ENCODE data around the gene PHLPP1.

- TF ChIP-seq NFIC (IDR thresholded peaks at IDR 0.05) (no peak), RAD21 (IDR thresholded peaks at IDR 0.05; ENCODE audit: low read depth) (no peak), TCF12 (IDR thresholded peaks at IDR 0.05; ENCODE audit: low read depth) (no peak), EP300 (IDR thresholded peaks at IDR 0.05; ENCODE audit: borderline replicate concordance) (no peak)
Measured at GRCh38 chr18:62948788-62949187, 233.4 kb downstream of the PHLPP1 start.
